HG02840 (cell line): ENCODE measurements around the gene PF4V1.

Experiments
- ATAC-seq: cut with Tn5 transposase; IDR thresholded peaks from one replicate; pipeline ENCODE4 v1.9.1; 2021; ENCODE audit warnings: mild to moderate bottlenecking, moderate library complexity, moderate number of reproducible peaks; ENCODE audit not compliant: unreplicated experiment, low FRiP score

PF4V1 gene

DNA sequence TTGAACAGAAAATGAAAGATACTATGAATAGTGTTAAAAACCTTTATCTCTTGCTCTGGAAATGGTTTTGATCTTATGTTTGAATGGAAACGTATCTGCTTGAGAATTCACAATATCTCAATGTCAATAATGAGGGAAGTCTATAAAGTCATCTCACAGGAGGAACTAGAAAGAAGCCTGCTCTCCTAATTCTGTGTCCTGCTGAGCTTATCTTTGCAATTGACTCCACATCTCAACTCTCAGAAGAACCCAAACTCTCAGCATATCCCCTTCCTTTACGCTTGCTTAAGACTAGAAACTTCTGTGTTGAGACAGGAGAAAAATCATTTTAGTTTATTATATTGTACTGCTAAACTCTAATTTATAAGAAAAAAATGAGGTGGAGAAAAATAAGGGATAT lies 8.3 kb upstream of the PF4V1 start:
- no peak for ATAC-seq

GRCh38 chr4:73847526-73848182 lies 5.4 kb upstream of the PF4V1 start:
- no peak for ATAC-seq

DNA sequence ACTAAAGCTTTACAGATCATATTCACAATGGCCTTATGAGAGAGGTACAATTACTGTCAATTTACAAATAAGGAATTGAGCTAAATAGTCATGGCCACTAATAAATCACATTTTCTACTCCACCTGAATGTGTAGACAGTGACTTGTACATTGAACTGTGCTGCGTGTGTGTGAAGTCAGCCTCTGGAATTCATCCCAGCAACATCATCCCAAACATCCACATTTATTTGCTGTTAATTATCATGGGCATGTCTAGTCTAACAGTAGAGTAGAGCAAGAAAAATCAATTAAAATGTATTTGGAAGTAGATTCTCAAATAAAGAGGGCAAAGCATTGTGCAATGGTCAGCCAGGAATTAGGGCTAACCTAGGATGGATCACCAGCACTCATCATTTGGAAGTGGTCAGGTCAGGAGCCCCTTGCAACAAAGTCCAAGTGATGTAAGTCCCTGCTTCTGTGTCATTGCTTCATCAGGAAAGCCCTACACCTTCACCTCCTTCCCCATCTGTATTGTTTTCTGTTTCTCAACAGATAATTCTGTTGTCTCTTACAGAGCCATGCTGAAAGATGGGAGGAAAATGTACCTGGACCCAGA lies 4.8 kb upstream of the PF4V1 start:
- ATAC-seq, result no peak

GRCh38 chr4:73850261-73850970 lies 2.7 kb upstream of the PF4V1 start:
- ATAC-seq, result no peak

GRCh38 chr4:73851293-73851692 lies 1.8 kb upstream of the PF4V1 start:
- no peak for ATAC-seq

DNA sequence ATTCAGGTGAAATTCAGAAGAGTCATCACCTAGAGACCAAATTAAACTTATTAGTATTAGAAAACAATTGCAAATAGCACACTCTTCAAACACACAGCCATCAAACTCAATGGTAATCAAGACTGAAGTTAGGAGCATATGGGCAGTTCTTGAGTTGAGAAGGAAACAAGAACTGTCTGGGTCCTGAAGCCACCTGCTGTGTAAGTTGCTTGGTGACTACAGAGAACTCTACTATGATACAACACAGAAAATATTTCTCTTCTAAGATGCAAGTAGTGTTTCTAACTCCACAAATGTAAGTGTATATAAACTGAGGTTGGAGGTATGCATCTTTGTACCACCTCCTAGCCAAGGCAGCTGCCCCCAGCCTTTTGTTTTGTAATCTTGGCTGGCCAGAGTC lies 325 bp upstream of the PF4V1 start:
- no peak for ATAC-seq

DNA sequence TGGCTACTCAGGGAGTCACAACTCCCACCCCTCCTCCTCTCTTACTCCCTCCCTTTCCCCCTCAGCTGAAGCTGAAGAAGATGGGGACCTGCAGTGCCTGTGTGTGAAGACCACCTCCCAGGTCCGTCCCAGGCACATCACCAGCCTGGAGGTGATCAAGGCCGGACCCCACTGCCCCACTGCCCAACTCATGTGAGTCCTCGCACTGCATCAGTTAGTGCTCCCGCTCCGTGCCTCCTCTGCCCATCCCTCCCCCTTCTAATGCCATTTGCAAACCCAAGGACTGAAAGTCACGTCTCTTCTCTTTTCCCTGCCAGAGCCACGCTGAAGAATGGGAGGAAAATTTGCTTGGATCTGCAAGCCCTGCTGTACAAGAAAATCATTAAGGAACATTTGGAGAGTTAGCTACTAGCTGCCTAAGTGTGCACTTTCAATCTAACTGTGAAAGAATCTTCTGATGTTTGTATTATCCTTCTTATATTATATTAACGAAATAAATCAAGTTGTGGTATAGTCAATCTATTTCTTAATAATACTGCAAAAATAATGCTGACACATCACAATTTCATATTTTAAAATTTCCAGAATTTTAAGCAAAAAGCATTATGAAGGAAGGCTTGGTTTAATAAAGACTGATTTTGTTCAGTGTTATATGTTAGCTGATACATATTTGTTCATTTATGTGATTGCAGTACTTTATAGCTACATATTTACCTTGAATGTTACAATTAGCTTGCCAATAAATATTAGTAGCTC lies 800 bp downstream of the PF4V1 start:
- no peak for ATAC-seq

DNA sequence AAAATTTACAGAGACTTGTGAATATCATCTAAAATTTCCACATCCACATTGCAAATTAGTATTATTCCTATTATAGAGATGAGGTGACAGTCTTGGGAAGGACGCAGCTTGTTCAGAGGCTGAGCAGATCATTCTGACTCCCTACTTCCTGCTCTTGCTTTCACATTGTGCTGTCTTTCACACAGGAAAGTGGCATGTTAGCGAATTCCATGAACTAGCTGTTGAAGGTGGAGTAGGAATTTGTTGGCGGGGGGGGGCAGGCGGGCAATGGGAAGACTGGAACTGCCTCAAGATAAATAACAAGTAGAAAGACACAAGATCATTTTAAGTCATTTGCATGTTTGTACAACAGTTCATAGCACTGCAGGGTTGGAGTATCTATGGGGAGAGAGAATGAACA lies 2.3 kb downstream of the PF4V1 start:
- no peak for ATAC-seq

- no peak for ATAC-seq
These were observed 3.4 kb downstream of the PF4V1 start for GRCh38 chr4:73856518-73856917.

GRCh38 chr4:73859614-73860088 lies 6.6 kb downstream of the PF4V1 start:
- no peak for ATAC-seq

DNA sequence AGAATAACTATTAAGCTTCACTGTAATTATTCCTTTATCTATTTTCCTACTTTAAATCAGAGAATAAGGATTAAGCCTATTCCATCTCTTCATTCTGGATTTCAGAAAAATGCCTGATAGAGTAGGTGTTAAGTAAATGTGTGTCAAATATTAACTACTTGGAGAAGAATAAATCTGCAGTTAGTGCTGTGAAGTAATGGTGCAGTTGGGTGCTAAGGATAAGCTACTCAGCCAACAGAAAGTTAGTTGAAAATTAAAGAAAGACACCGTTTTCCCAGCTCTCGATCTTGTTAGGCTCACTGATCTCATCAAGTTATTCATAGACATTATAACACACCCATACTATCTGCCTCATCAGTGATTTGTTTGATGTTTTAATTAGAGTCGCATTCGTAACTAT lies 7.1 kb downstream of the PF4V1 start:
- no peak for ATAC-seq

DNA sequence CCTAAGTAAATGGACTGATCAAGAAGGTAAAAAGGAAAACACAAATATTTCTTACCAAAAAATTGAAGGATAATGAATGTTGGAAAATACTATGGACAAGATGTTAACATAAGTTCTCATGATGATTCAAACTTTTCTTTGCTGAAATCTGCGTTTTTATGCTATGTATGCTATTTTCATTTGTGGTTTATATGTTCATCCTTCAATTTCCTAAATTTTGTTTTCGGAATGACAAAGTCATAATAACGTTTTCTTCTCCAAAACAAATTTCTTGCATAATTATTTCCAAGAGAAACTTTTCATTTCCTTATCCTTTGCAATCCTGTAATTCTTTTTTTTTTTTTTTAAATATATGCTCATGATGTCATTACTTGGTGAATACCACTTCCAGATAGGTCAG lies 7.8 kb downstream of the PF4V1 start:
- no peak for ATAC-seq

- ATAC-seq, result no peak
These were observed 9.2 kb downstream of the PF4V1 start for GRCh38 chr4:73862322-73862721.

DNA sequence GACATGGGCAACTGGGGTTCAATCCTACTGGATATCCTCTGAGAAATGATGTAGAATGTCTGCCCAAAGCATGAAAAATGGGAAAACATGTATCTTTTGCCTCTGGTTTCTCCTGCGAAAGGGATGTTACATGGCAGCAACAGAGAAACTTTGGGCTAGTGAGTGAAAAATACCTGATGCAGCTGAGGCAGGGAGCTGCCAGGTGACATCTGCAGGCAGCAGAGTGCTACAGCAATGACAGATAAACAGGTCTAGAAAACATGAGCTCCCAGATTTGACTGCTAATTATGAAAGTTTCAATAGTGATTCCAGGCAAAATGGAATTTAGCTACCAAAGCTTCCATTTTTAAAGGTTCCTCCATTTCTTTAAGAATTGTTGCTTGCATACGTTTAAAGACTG lies 11.3 kb downstream of the PF4V1 start:
- ATAC-seq, result no peak

DNA sequence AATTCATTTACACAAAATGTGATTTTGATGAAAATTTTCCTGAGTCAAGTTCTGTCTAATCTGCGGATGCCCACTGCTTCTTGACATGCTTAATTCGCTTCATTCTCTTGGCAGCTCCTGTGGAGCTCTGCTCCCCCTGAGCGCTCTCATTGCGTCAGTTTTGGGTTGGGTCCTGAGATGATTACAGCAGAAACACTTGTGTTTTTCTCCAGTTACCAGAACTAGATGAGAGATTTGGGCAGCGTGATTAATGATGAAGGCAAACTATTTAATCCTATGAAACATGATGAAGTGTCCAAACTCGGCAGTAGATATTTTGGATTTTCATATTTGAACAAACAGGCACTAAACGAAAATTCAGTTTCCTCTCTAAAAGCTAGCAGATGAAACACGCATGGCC lies 11.9 kb downstream of the PF4V1 start:
- ATAC-seq, result no peak

DNA sequence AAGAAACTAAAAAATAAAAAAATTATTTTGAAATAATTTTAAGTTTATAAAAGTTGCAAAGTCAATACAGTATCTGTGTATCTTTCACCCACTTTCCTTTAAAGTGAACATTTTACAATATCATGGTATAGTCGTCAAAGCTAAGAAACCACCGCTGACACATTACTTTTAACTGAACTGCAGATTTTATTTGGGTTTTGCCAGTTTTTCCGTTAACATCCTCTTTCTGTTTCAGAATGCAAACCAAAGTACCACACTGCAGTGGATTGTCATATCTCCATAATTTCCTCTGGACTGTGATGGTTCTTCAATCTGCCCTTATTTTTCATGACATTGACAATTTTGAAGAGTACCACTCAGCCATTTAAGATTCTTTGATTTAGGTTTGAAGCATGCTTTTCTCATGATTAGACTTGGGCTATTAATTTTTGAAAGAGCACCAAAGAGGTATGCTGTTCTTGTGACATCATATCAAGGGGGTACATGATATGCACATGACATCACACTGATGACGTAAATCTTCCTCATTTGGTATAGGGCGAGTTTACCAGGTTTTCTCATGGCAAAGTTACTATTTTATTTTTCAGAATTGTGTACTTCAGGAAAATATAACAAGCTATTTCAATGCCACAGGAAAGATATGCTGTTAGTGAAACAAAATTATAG lies 12.5 kb downstream of the PF4V1 start:
- no peak for ATAC-seq

DNA sequence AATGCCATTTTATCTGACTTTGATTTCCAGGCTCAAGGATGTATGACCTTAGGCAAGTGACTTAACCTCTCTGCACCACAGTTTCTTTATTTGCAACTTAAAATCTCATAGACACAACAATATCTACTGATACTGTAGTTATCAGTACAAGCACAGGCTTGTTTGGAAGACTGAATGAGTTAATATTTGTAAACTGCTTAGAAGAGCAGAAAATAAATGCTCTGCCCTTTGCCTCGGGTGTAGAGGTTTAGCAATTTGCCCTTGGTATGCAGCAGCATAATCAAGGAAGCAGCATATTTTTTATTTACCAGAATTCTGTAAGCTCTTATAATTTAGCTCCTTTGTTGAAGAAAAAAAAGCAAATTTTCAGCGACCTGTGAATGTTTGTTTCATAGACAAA lies 13.2 kb downstream of the PF4V1 start:
- no peak for ATAC-seq

DNA sequence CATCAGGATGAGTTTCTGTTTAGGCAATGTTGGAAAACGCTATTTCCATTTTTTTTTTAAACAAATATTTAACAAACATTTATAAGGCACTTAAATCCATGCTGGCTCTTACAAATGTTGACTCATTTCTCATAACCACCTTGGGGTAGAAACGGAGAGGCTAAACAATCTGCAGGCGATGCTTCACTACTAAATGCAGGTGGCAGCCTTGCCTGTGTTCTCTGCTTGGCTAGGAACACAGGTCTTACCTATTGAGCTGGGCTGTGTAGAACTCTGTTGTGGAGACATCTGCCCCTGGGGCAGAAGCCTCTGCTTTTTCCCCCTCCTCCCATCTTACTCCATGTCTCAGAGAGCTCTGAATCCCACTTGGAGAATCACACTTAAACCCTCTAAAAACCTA lies 14.7 kb downstream of the PF4V1 start:
- ATAC-seq, result no peak

DNA sequence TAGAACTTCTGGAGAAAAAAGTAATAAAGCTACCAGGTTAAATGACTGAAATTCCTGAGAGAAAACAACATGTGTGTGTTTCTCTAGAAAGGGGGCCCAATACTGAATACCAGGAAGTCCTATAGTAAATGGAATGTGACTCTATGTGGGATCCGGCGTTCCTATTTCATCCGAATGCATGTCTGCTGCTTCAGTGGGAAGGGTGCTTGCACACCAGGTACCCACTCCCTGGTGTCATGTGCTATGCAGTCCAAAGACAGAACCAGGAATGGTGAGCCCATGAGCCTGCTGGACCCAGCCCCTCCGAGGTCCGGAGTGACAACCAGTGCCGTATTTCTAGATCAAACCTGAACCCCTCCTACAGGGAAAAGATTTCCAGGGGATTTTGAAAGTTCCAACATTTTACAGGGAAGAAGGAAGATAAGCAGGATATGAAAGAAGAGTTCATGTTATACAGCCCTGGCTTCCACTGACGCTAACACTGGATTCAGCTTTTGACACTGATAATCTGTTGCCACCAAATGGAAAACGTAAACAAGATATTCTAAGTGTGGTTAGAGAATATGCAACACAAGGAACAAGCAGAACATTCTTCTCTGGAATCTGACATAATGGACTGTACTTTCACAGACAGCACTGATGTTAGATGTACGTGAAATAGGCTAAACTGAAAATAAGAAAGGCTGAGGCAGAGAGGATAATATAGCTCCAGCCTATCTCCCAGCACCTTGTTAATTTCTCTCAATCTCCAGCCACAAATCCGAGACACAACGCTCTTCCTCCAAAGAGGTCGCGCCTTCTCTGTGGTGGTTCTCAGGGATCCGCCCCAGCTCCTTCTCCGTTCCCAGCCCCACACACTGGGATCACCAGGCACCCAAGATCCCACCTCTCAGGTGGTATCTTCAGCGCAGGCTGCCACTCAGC lies 15.4 kb downstream of the PF4V1 start:
- no peak for ATAC-seq
